Mucosa of descending colon (tissue), 3 donors: Measurements from ENCODE around the gene LAT. TPM values are rescaled to one million over a fixed set of nuclear protein-coding genes. Genes with fewer than 3 reads are reported as not detected.

ENCODE experiments used
- ATAC-seq: fragments of 200-7000 bp; cut with Tn5 transposase; one replicate; pipeline ENCODE4 v1.9.1; 2020; ENCODE audit warnings: mild to moderate bottlenecking, moderate library complexity
- DNase-seq, 3 donors: peaks; one replicate each; pipeline ENCODE4 v3.0.0-alpha.2; 2020
- H3K36me3 ChIP-seq: fragments of 200-600 bp; one replicate; pipeline ENCODE4 v1.8.0; 2021; ENCODE audit warnings: low read depth, mild to moderate bottlenecking
- H3K4me1 ChIP-seq: fragments of 200-600 bp; one replicate; pipeline ENCODE4 v1.8.0; 2021; ENCODE audit warnings: low read depth, mild to moderate bottlenecking
- H3K4me3 ChIP-seq: fragments of 200-600 bp; one replicate; pipeline ENCODE4 v1.8.0; 2021; ENCODE audit warnings: mild to moderate bottlenecking
- H3K9me3 ChIP-seq: fragments of 200-600 bp; one replicate; pipeline ENCODE4 v1.8.0; 2021; ENCODE audit warnings: mild to moderate bottlenecking
- intact Hi-C, 2 donors: fragments of 100-400 bp; cut with DNase I in 1 of 2; cut with micrococcal nuclease in 1 of 2; formaldehyde crosslinking; loops; one replicate each; pipeline versions ENCODE4 v1.11.0 to v1.11.1; 2022; cut with DNase I, micrococcal nuclease
- total RNA-seq, 3 donors: library from RNA; stranded (reverse); fragmentation: NEBNext Ultra II Directional in 2 of 3; extraction: Animal tissue kit (Norgen Biotek cat#: 25700) in 2 of 3; gene quantifications; one replicate each; pipeline versions ENCODE4 v1.2.1 to v1.2.4, GENCODE V29; 2021 to 2023
- TF ChIP-seq, protein P1 (sequence below): fragments of 200-600 bp; IDR thresholded peaks from one replicate; pipeline ENCODE4 v1.8.0; 2022; ENCODE audit warnings: antibody characterized with exemption, mild to moderate bottlenecking
- donor health status: DM: no; HTN: no; CAD: no; lungs with moderate emphysema.
- donor health status: DM: no; HTN: no; CAD: no.
- donor health status: DM: no; HTN: yes; CAD: no.

LAT gene
- total RNA-seq, 3 donors from 2014 or later: 8.5 to 13.0 (median 11.6) TPM

DNA sequence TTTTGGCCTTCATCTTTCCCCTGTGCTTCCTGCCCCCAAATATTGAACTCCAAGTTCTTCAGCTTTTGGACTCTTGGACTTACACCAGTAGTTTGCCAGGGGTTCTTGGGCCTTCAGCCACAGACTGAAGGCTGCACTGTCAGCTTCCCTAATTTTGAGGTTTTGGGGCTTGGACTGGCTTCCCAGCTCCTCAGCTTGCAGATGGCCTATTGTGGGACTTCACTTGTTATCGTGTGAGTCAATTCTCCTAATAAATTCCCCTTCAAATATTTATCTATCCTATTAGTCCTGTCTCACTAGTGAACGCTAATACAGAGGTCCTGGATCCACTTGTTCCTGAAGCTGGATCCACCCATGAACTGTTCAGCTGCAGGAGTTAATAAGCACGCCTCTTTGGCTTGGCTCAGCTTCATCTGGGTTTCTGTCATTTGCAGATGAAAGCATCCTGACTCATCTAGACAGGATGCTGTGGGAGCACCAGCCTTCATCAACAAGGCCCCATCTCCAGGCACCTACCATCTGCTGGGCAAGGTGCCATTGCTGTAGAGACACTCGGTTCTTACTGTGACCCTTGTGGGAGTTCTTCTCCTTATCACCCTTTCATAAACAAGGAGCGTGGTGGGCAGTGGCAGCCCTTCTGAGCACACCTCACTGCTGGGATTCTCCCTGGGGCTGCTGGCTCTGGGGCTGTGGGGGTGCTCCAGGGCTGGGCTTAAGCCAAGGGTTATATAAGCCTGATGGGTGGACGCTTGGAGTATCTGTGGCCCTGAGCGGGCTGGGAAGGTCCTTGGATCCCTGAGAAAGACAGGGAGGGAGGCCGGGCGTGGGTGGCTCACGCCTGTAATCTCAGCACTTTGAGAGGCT is 23.1 kb downstream of the LAT start:
- intact Hi-C loops: no loop called here
- ATAC-seq (peak; percentile 73), DNase-seq (peak in 1 of 3 donors; percentile 47)
- TF ChIP-seq, protein P1, sequence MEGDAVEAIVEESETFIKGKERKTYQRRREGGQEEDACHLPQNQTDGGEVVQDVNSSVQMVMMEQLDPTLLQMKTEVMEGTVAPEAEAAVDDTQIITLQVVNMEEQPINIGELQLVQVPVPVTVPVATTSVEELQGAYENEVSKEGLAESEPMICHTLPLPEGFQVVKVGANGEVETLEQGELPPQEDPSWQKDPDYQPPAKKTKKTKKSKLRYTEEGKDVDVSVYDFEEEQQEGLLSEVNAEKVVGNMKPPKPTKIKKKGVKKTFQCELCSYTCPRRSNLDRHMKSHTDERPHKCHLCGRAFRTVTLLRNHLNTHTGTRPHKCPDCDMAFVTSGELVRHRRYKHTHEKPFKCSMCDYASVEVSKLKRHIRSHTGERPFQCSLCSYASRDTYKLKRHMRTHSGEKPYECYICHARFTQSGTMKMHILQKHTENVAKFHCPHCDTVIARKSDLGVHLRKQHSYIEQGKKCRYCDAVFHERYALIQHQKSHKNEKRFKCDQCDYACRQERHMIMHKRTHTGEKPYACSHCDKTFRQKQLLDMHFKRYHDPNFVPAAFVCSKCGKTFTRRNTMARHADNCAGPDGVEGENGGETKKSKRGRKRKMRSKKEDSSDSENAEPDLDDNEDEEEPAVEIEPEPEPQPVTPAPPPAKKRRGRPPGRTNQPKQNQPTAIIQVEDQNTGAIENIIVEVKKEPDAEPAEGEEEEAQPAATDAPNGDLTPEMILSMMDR: no peak
- H3K4me1 ChIP-seq: peaks cover 5% of the 10 kb centered on the region
- H3K36me3 ChIP-seq: no peaks in the 10 kb centered on the region
- H3K4me3 ChIP-seq: no peak overlapping the region
- no peaks in the 10 kb centered on the region for H3K9me3 ChIP-seq

DNA sequence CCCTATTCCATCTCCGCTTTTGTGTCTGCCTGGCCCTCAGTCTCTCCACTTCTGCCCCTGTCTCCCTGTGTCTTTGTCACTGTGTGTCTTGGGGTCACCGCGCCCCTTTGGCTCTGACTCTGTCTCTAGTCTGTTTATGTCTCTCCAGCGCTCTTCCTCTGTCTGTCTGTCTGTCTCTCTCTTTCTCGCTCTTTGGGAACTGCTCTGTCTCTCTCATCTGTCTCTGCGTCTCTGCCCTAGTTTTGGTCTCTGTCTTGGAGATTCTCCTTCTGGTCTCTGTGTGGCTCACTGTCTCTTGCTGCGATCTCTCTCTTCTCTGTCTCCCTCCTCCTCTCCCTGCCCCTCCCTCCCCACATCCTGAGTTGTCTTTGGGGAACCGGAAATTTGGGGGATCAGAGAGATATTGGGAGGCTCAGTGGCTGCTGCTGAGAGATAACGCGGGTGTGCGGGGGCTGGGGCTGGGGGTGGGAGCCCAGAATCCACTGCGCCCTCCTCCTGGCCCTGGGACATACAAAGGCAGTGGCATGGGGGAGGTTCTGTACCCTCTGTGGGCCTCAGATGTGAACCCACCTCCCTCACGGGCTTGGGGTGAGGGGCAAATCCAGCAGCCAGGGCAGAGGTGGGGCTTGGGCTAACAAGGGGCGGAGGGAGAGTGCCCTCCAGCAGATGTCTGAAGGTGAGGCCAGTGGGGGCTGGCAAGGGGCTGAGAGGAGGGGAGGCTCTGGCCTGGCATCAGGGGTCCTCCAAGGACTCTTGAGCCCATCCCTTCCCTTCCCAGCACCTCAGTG is 24.4 kb downstream of the LAT start:
- Histone ChIP-seq H3K4me1 (peaks cover 5% of the 10 kb centered on the region), H3K9me3 (no peaks in the 10 kb centered on the region), H3K36me3 (no peaks in the 10 kb centered on the region), H3K4me3 (no peak overlapping the region)
- peak in 1 of 3 donors; percentile 61 for DNase-seq
- TF ChIP-seq, protein P1: no peak
- intact Hi-C loops: no loop called here
- peak; percentile 44 for ATAC-seq

DNA sequence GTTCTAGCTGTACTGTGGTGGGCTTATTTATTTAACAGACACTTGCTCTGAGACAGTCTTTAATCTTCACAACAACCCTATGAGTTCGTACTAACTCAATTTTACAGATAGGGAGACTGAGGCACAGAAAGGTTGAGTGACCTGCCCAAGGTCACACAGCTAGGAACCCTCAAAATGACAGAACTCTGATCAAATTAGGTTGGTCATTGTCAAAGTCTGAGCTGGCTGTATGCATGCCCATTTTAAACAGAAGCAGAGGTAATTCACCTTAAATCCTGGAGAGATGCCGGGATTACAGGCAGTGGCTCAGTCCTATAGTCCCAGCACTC is 24.9 kb downstream of the LAT start:
- no peak overlapping the region for H3K4me3 ChIP-seq
- TF ChIP-seq, protein P1: no peak
- intact Hi-C loops: no loop called here
- H3K36me3 ChIP-seq: no peaks in the 10 kb centered on the region
- ATAC-seq (no peak), DNase-seq (no peak)
- no peaks in the 10 kb centered on the region for H3K9me3 ChIP-seq
- peaks cover 5% of the 10 kb centered on the region for H3K4me1 ChIP-seq

DNA sequence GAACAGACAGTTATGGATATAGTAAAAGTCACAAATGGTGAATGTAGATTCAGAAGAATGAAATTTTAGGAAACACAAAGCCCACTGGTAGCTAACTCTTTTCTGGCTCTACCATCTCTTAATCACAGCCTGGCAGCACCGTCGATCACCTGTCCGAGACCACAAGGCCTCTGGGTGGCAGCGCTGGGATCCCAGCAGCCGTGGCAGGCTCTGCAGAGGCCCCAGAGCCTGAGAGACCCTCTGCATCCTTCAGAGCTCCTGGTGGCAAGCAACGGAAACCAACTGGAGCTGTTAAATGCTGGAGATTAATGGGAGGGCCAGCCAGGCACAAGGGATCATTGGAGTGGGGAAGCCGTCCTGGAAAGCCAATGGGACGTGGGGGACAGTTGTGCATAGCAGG is 26.3 kb downstream of the LAT start:
- TF ChIP-seq, protein P1: no peak
- intact Hi-C loops: no loop called here
- H3K4me1 ChIP-seq: peaks cover 3% of the 10 kb centered on the region

DNA sequence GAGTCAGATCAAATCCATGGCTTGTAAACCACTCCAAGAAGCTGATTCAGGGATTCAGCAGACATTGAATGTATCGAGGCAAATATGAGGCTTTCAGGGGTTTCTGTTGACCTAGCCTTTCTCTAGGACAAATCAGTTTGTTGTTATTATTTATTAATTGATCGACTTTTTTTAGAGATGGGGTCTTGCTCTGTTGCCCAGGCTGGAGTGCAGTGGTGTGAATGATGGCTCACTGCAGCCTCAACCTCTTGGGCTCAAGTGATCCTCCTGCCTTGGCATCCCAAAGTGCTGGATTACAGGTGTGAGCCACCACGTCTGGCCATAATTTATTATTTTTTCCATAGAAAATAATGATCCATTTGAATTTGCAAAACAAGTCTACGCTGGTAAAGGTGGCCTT is 27.0 kb downstream of the LAT start:
- Histone ChIP-seq H3K4me1 (no peaks in the 10 kb centered on the region), H3K4me3 (no peak overlapping the region), H3K9me3 (no peaks in the 10 kb centered on the region), H3K36me3 (no peaks in the 10 kb centered on the region)
- TF ChIP-seq, protein P1: no peak
- DNase-seq: no peak
- intact Hi-C loops: no loop called here
- no peak for ATAC-seq

More for the DNA sequence above, 26.3 kb downstream of the LAT start:
- H3K36me3 ChIP-seq: no peaks in the 10 kb centered on the region
- no peak for ATAC-seq
- no peak overlapping the region for H3K4me3 ChIP-seq
- no peaks in the 10 kb centered on the region for H3K9me3 ChIP-seq
- DNase-seq: no peak
